Fibroblast of lung (primary cell): ENCODE measurements around the gene KCTD4. TPM values are rescaled to one million over a fixed set of nuclear protein-coding genes. Genes with fewer than 3 reads are reported as not detected.

Source experiments
- DNase-seq, 2 donors: peaks; one replicate each; pipeline versions ENCODE4 v3.0.0 to v3.0.0-alpha.2; 2010; ENCODE audit warnings: low read depth in 2 of 2
- H2AFZ ChIP-seq: 2 replicates; pipeline ENCODE4 v1.5.1; 2012; ENCODE audit warnings: low read length, control low read depth, inconsistent platforms
- H3K27ac ChIP-seq: 2 replicates; pipeline ENCODE4 v1.5.1; 2011; ENCODE audit warnings: low read length, control low read depth; ENCODE audit not compliant: insufficient read depth
- H3K27me3 ChIP-seq: 2 replicates; pipeline ENCODE4 v1.5.1; 2011; ENCODE audit warnings: mild to moderate bottlenecking, low read length; ENCODE audit not compliant: control insufficient read depth, insufficient read depth
- H3K36me3 ChIP-seq: 2 replicates; pipeline ENCODE4 v1.5.1; 2011; ENCODE audit warnings: low read length; ENCODE audit not compliant: control insufficient read depth, insufficient read depth
- H3K4me1 ChIP-seq: 2 replicates; pipeline ENCODE4 v1.5.1; 2011; ENCODE audit warnings: low read length; ENCODE audit not compliant: control insufficient read depth, insufficient read depth; ENCODE audit errors: extremely low read depth
- H3K4me2 ChIP-seq: 2 replicates; pipeline ENCODE4 v1.5.1; 2011; ENCODE audit warnings: low read length, control low read depth; ENCODE audit not compliant: insufficient read depth; ENCODE audit errors: extremely low read depth
- H3K4me3 ChIP-seq, 4 experiments: fragments of 200-600 bp in 1 of 4; sonication (generic) in 1 of 4; replicated peaks in 1 of 4; 2 replicates each; pipeline ENCODE4 v1.5.1; 2011 to 2016; ENCODE audit warnings: low read length in 4 of 4, low read depth in 3 of 4, mild to moderate bottlenecking in 3 of 4, control low read depth in 2 of 4, inconsistent platforms in 1 of 4, mixed read lengths in 1 of 4; ENCODE audit not compliant: insufficient read depth in 1 of 4; ENCODE audit errors: control extremely low read depth in 1 of 4
- H3K79me2 ChIP-seq: 2 replicates; pipeline ENCODE4 v1.5.1; 2012; ENCODE audit warnings: mild to moderate bottlenecking, low read length, inconsistent platforms; ENCODE audit not compliant: control insufficient read depth, insufficient read depth
- H3K9ac ChIP-seq: 2 replicates; pipeline ENCODE4 v1.5.1; 2011; ENCODE audit warnings: mild to moderate bottlenecking, low read length, control low read depth; ENCODE audit not compliant: insufficient read depth
- H3K9me3 ChIP-seq: 2 replicates; pipeline ENCODE4 v1.5.1; 2012; ENCODE audit warnings: low read depth, low read length; ENCODE audit not compliant: control insufficient read depth, insufficient read depth
- H4K20me1 ChIP-seq: 2 replicates; pipeline ENCODE4 v1.5.1; 2011; ENCODE audit warnings: low read length; ENCODE audit not compliant: control insufficient read depth, insufficient read depth; ENCODE audit errors: extremely low read depth
- CTCF ChIP-seq, 2 donors: IDR thresholded peaks in 1 of 2; conservative IDR thresholded peaks in 1 of 2; 1 replicate in 1 of 2; 2 replicates in 1 of 2; pipeline ENCODE4 v1.5.1; 2011 to 2012; ENCODE audit warnings: low read length in 2 of 2, control low read depth in 1 of 2, inconsistent platforms in 1 of 2, low read depth in 1 of 2, mild to moderate bottlenecking in 1 of 2
- EZH2 ChIP-seq: IDR thresholded peaks from 2 replicates; pipeline ENCODE4 v1.5.1; 2012; ENCODE audit warnings: low read length, control low read depth, mild to moderate bottlenecking; ENCODE audit errors: missing control alignments
- polyA plus RNA-seq, 2 donors: library from polyadenylated mRNA; depleted of rRNA in 1 of 2; stranded (reverse) in 1 of 2; unstranded in 1 of 2; fragments of >200 nt; gene quantifications; 2 replicates each; pipeline ENCODE4 v1.2.1, GENCODE V29; 2011 to 2012; ENCODE audit warnings: missing spikeins in 1 of 2
- total RNA-seq: library from RNA; depleted of rRNA; stranded (reverse); fragments of >200 nt; gene quantifications from 2 replicates; pipeline ENCODE4 v1.2.1, GENCODE V29; 2014

The KCTD4 gene
- total and polyA plus RNA-seq, 2 donors (not counting 1 experiment from before 2014, with no cell fraction given), result under 0.01 to 0.54 TPM

- Histone ChIP-seq H3K79me2 (no peaks in the 10 kb centered on the region), H3K27ac (no peak overlapping the region), H3K4me1 (peaks cover 2% of the 10 kb centered on the region), H3K27me3 (no peaks in the 10 kb centered on the region), H3K36me3 (no peaks in the 10 kb centered on the region), H3K4me2 (no peak overlapping the region), H2AFZ (no peak overlapping the region), H3K9ac (no peak overlapping the region), H4K20me1 (no peaks in the 10 kb centered on the region), H3K9me3 (no peaks in the 10 kb centered on the region), H3K4me3 (no peak overlapping the region)
- TF ChIP-seq EZH2 (no peak), CTCF (conservative IDR thresholded peaks at IDR 0.05 in 1 of 2, IDR thresholded peaks at IDR 0.05 in 1 of 2; ENCODE audit: low read depth in 1 of 2, low read length in 2 of 2) (no peak)
- DNase-seq, result no peak
Measured at GRCh38 chr13:45240143-45240542, 39.3 kb upstream of the KCTD4 start.

DNA sequence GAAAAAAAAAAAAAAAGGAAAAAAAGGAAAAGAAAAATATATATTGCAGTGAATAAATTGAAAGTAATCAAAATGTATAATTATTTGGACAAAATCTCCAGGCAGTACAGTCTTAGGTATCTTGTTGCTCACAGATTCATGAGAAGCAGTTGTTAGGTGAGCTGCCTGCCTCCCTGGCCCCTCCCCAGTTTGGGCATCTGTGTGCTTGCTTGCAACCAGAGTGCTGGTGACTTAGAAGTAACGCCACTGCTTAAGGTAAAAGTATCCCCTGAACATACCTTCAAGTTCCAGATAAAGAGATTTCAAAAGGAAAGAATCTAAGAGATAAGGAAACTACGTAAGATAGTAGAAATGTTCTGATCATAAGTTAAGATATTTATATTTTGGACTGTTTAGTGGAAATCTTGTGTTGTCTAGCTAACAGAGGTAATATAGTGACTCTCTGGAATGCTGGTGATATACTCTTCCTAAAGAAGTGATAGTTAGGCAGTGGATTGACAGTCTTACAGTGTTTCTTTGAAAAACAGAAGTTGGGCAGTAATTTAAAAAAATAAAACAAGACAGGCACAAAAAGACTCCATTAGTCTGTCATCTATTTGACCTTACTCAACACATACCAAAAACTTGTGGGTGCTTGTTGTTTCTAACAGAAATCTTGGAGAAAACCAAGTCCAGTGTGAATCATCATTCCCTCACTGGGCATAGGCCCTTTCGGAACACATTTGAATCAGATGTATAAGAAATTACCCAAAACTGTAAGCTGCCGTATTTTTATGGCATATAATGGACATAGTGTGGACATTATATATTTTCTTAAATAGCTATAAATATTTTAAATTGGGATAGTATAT lies 38.3 kb upstream of the KCTD4 start:
- H3K79me2 ChIP-seq, result no peaks in the 10 kb centered on the region
- peaks cover 2% of the 10 kb centered on the region for H3K4me1 ChIP-seq
- no peaks in the 10 kb centered on the region for H3K36me3 ChIP-seq

GRCh38 chr13:45232591-45232990 lies 31.7 kb upstream of the KCTD4 start:
- Histone ChIP-seq H3K9ac (no peak overlapping the region), H3K27me3 (no peaks in the 10 kb centered on the region), H4K20me1 (no peaks in the 10 kb centered on the region), H3K9me3 (no peaks in the 10 kb centered on the region), H3K36me3 (no peaks in the 10 kb centered on the region), H3K4me3 (no peak overlapping the region), H2AFZ (no peak overlapping the region), H3K27ac (no peak overlapping the region), H3K79me2 (no peaks in the 10 kb centered on the region), H3K4me2 (no peak overlapping the region), H3K4me1 (peaks cover 2% of the 10 kb centered on the region)
- TF ChIP-seq EZH2, result no peak
- no peak for TF ChIP-seq CTCF (conservative IDR thresholded peaks at IDR 0.05 in 1 of 2, IDR thresholded peaks at IDR 0.05 in 1 of 2; ENCODE audit: low read depth in 1 of 2, low read length in 2 of 2)
- DNase-seq, result no peak

More for the DNA sequence above, 38.3 kb upstream of the KCTD4 start:
- Histone ChIP-seq H3K4me3 (no peak overlapping the region), H3K4me2 (no peak overlapping the region), H2AFZ (no peak overlapping the region), H3K27ac (no peak overlapping the region), H3K9ac (no peak overlapping the region), H3K27me3 (no peaks in the 10 kb centered on the region), H3K9me3 (no peaks in the 10 kb centered on the region), H4K20me1 (no peaks in the 10 kb centered on the region)
- DNase-seq, result peak; percentile 46 to 77
- TF ChIP-seq EZH2 (no peak), CTCF (conservative IDR thresholded peaks at IDR 0.05 in 1 of 2, IDR thresholded peaks at IDR 0.05 in 1 of 2; ENCODE audit: low read depth in 1 of 2, low read length in 2 of 2) (no peak)
